Right lung (tissue), 5 donors: ENCODE data around the gene SYCE1L. TPM values are rescaled to one million over a fixed set of nuclear protein-coding genes. Genes with fewer than 3 reads are reported as not detected.
A peak's percentile ranks its signal among the peaks of the same experiment; 100 is the strongest.
"Not testable (repeated sequence)": the region's sequence is repeated elsewhere in the genome, so short reads cannot be mapped to it uniquely, and the experiment has no call there.

Experiments used
- DNase-seq, 2 donors: peaks; one replicate each; pipeline ENCODE4 v3.0.0-alpha.2; 2013
- polyA plus RNA-seq, 5 donors: library from polyadenylated mRNA; unstranded; fragments of 120-200 nt; gene quantifications; one replicate each; pipeline versions ENCODE4 v1.2.1 to v1.2.3, GENCODE V29; 2013; ENCODE audit warnings: inconsistent platforms in 1 of 5, low replicate concordance in 1 of 5; ENCODE audit not compliant: insufficient read length in 5 of 5, insufficient read depth in 1 of 5

SYCE1L gene
- polyA plus RNA-seq, 5 donors = 2.7 to 5.4 (median 3.5) TPM

DNA sequence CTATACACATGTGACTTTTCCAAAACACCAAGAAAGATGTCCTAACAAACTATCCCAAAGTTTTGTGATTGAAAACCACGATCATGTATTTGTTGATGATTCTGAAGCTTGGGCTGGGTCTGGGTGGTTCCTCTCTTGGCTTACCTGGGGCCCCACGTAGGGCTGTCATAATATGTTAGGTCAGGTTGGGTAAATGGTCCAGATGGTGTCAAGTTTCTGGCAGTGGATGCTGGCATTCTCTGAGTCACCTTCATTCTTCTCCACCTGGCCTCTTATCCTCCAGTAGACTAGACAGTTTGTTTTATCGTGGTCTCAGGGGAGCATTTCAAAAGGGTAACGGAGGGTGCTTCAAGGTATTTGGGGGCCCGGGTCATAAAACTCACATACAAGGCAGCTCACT, 39.4 kb downstream of the SYCE1L start:
- DNase-seq = no peak

GRCh38 chr16:77242471-77242870, 43.3 kb downstream of the SYCE1L start:
- not testable (repeated sequence) for DNase-seq

- DNase-seq = peak; percentile 24 to 36
These were observed 46.9 kb downstream of the SYCE1L start for GRCh38 chr16:77246150-77246549.

DNA sequence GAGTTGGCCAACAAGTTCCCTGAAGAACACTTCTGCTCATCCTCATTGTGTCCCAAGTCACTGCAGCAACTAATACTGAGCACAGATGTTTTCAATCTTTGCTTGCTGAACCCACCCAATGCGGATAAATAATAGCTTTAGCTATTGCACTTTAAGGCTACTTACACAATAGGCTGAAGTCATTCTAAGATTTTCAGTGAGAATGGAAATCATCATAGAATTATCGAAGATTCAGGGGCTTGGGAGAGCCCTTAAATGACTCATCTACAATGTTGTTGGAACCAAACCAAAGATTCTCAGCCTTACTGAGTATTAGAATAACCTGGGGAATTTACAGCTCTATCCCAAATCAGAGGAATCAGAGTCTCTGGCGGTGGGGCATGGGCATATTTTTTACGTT, 51.2 kb downstream of the SYCE1L start:
- DNase-seq = no peak

Other genes with a start within 250 kb of the SYCE1L start
- 10 to 100 TPM; 19.7 to 27.2 (median 21.6) TPM for gene MON1B, start 8.2 kb upstream of the SYCE1L start, polyA plus RNA-seq
- gene ADAMTS18, start 235.6 kb downstream of the SYCE1L start, polyA plus RNA-seq = 1 to 10 TPM; 2.1 to 3.4 (median 3.0) TPM